Measurements from ENCODE around the gene SIGLECL1.

SIGLECL1 gene

GRCh38 chr19:51295382-51296126, 44.7 kb downstream of the SIGLECL1 start:
- DNase-seq, result no peak

- DNase-seq, result no peak
These were observed 45.6 kb downstream of the SIGLECL1 start for GRCh38 chr19:51296336-51297093.

- no peak for DNase-seq
These were observed 46.5 kb downstream of the SIGLECL1 start for GRCh38 chr19:51297406-51297805.

- no peak for DNase-seq
These were observed 50.4 kb downstream of the SIGLECL1 start for GRCh38 chr19:51301266-51301665.

- DNase-seq, result no peak
These were observed 54.6 kb downstream of the SIGLECL1 start for GRCh38 chr19:51305479-51305878.

- DNase-seq, result peak in 20 of 58 donors; percentile 3 to 50 (median 26)
These were observed 60.7 kb downstream of the SIGLECL1 start, which contains the start of gene IGLON5 for GRCh38 chr19:51311351-51312257. TSS of gene IGLON5 (plus strand) at chr19:51311644. CDS start at chr19:51311848, 204 bp downstream.

- DNase-seq, result no peak
These were observed 65.8 kb downstream of the SIGLECL1 start for GRCh38 chr19:51316688-51317087.

GRCh38 chr19:51317376-51317775, 66.5 kb downstream of the SIGLECL1 start:
- peak in 1 of 58 donors; percentile 7 for DNase-seq

GRCh38 chr19:51317968-51318367, 67.1 kb downstream of the SIGLECL1 start:
- no peak for DNase-seq
